Prostate gland (tissue), 2 donors: ENCODE measurements around the gene SLC38A10. TPM values are rescaled to one million over a fixed set of nuclear protein-coding genes. Genes with fewer than 3 reads are reported as not detected.
A peak's percentile ranks its signal among the peaks of the same experiment; 100 is the strongest.

ENCODE experiments used
- DNase-seq: peaks from one replicate; pipeline ENCODE4 v3.0.0-alpha.2; 2019; ENCODE audit warnings: low spot score
- H3K27ac ChIP-seq, 2 donors: fragments of 200-600 bp; sonication (generic); 2 replicates each; pipeline ENCODE4 v1.5.1; 2017 to 2019
- H3K27me3 ChIP-seq: fragments of 200-600 bp; sonication (generic); replicated peaks from 2 replicates; pipeline ENCODE4 v1.5.1; 2019; ENCODE audit not compliant: insufficient read depth
- H3K36me3 ChIP-seq, 2 donors: fragments of 200-600 bp; sonication (generic); 1 replicate in 1 of 2; 2 replicates in 1 of 2; pipeline versions ENCODE4 v1.5.1 to v1.8.1; 2017 to 2019
- H3K4me1 ChIP-seq: fragments of 200-600 bp; sonication (generic); replicated peaks from 2 replicates; pipeline ENCODE4 v1.5.1; 2019
- H3K4me3 ChIP-seq, 2 donors: fragments of 200-600 bp; sonication (generic); 2 replicates each; pipeline ENCODE4 v1.5.1; 2017 to 2019
- H3K9me3 ChIP-seq: fragments of 200-600 bp; sonication (generic); 2 replicates; pipeline ENCODE4 v1.5.1; 2017
- POLR2A ChIP-seq: fragments of 450-650 bp; IDR thresholded peaks from one replicate; pipeline ENCODE4 v1.6.1; 2016; ENCODE audit warnings: antibody characterized with exemption, mild to moderate bottlenecking
- POLR2AphosphoS5 ChIP-seq: sonication (generic); formaldehyde crosslinking; IDR thresholded peaks from one replicate; pipeline ENCODE4 v1.6.1; 2017; ENCODE audit warnings: antibody characterized with exemption
- WGBS: methylation state at CpG from one replicate; pipeline ENCODE4 v1.1.5; 2018; 5-methylcytosine and 5-hydroxymethylcytosine counted together
- intact Hi-C: fragments of 100-400 bp; cut with DNase I; formaldehyde crosslinking; loops from one replicate; pipeline ENCODE4 v1.14.2; 2022
- total RNA-seq, 2 donors: library from RNA; depleted of rRNA; stranded (reverse); fragments of >200 nt; gene quantifications; one replicate each; pipeline ENCODE4 v1.1.0, GENCODE V29; 2016
- TF ChIP-seq, protein P1 (sequence below), 4 experiments: fragments of 200-600 bp in 2 of 4; fragments of 450-650 bp in 2 of 4; sonication (generic) in 2 of 4; IDR thresholded peaks; 1 replicate in 3 of 4; 2 replicates in 1 of 4; pipeline ENCODE4 v1.5.1; 2016 to 2019; ENCODE audit warnings: antibody characterized with exemption in 4 of 4, mild to moderate bottlenecking in 2 of 4, moderate library complexity in 2 of 4

SLC38A10 gene
- total RNA-seq, 2 donors from 2014 or later = 104 to 167 TPM

DNA sequence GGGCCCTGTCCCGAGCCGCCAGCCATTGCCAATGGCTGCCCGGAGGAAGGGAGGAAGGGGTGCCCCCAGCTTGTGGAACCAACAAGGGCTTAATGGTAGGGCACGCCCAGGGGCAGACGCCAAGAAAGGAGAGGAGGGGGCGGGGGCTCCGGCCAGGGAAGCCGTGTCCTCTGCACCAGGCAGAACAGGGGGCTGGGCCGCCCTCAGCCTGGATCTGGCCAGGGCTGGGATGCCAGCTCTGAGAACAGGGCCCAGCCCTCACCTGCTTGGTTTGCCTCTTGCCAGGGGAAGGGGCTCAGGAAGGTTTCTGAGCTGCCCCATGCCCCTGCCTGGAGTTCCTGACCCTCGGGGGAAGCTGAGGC is 35.8 kb upstream of the SLC38A10 start:
- intact Hi-C loops = no loop called here
- no peaks in the 10 kb centered on the region for H3K36me3 ChIP-seq
- no peak overlapping the region for H3K27ac ChIP-seq
- 74% methylated on average over 10 of the region's 10 CpGs for WGBS
- no peak overlapping the region for H3K4me3 ChIP-seq
- no peaks in the 10 kb centered on the region for H3K9me3 ChIP-seq
- H3K27me3 ChIP-seq = no peaks in the 10 kb centered on the region
- no peak for TF ChIP-seq POLR2AphosphoS5
- TF ChIP-seq, protein P1, sequence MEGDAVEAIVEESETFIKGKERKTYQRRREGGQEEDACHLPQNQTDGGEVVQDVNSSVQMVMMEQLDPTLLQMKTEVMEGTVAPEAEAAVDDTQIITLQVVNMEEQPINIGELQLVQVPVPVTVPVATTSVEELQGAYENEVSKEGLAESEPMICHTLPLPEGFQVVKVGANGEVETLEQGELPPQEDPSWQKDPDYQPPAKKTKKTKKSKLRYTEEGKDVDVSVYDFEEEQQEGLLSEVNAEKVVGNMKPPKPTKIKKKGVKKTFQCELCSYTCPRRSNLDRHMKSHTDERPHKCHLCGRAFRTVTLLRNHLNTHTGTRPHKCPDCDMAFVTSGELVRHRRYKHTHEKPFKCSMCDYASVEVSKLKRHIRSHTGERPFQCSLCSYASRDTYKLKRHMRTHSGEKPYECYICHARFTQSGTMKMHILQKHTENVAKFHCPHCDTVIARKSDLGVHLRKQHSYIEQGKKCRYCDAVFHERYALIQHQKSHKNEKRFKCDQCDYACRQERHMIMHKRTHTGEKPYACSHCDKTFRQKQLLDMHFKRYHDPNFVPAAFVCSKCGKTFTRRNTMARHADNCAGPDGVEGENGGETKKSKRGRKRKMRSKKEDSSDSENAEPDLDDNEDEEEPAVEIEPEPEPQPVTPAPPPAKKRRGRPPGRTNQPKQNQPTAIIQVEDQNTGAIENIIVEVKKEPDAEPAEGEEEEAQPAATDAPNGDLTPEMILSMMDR (IDR thresholded peaks at IDR 0.05) = no peak
- TF ChIP-seq POLR2A = no peak
- peaks cover 15% of the 10 kb centered on the region for H3K4me1 ChIP-seq
- DNase-seq = no peak

DNA sequence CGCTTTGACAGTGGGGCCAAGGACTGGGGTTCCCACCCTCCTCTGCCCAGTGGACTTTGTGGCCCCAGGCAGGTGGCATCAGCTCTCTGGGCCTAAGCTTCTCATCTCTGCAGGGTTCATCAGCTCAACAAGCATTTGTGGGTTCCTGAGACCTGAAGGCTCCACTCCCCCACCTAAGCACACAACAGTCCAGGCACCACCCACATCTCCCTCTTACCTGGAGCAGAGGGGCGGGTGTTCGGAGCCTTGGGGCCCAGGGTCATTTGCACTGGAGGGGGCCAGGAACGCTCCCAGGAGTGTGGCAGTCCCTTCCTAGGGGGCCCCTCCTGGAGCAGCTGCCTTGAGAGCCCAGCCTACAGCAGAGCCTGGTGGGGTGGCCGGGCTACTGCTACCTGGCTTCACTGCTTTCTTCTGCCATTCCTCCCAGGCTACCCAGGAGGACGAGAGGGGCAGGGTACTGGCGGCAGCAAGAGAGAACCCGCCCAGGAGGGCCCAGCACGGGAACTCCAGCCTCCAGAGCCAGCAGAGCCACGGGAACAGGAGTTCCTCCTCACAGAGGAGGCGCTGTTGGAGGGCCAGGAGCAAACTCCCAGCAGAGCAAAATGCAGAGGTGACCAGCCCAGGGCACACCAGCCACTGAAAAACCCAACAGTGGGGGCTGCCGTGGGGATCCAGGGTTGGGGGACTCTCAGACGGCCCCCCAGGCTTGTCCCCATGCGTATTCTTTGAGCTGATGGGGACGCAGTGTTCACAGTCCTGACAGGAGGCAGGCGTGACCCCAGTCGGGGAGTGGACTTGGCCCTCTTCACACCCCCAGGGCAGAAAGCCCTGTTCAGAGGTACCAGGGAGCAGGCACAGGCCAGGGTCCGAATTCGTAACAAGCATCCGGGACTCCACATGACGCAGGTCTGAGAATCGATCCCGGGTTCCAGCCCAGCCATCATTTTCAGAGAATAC is 35.1 kb upstream of the SLC38A10 start:
- Histone ChIP-seq H3K9me3 (no peaks in the 10 kb centered on the region), H3K36me3 (no peaks in the 10 kb centered on the region), H3K27me3 (no peaks in the 10 kb centered on the region), H3K4me3 (no peak overlapping the region), H3K27ac (peak overlapping the region; percentile 31 to 60), H3K4me1 (peaks cover 15% of the 10 kb centered on the region)
- no peak for DNase-seq
- intact Hi-C loops = no loop called here
- TF ChIP-seq POLR2AphosphoS5 = no peak
- TF ChIP-seq, protein P1 (IDR thresholded peaks at IDR 0.05) = peak in 1 of 4 experiments; percentile 3
- 66% methylated on average over 23 of the region's 23 CpGs for WGBS

DNA sequence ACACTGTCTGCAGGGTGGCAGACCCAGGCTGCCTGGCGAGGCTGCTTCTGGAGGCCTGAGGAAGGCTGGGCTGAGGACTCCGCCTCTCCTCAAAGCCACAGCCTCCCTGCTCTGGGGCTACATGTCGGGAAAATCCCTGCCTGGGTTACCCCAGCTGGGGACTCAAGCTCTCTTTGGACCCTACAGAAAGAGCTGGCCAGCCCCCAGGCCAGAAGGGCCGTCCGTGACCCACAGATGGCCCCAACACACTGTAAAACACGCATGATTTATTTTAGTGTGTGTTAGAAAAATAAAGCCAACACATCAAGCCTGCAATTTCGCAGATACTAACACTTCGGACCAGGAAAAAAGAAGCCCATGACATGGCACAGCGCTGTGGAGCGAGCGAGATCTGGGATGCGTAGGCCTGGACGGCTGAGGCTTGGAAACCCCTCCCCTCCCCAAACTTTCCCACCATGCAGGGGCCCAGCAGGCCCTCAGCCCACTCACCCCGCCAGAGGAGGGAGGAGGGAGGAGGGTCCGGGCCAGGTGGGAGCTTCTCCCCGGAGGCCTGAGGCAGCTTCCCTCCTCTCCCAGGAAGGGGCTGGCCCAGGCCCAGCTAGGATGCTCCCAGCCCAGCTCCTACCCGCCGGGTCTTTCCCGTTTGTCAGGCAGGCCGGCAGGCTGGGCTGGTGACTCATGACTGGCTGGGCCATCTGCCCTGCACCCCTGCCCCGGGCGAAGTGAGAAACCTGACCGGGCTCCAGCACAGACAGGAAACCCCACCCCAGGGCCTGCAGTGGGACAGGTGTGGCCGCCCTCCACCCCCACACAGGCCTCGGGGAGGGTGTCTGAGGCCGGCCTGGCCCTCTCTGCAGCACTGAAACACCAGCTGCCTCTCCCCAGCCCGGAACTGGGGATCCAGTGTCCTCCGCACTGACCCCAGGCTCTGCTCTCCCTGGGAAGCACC is 34.1 kb upstream of the SLC38A10 start:
- WGBS = 18% methylated on average over 26 of the region's 28 CpGs
- H3K27ac ChIP-seq = peak overlapping the region; percentile 60 to 65
- H3K27me3 ChIP-seq = no peaks in the 10 kb centered on the region
- peak; percentile 96 for TF ChIP-seq POLR2AphosphoS5
- TF ChIP-seq, protein P1 (IDR thresholded peaks at IDR 0.05) = peak in 1 of 4 experiments; percentile 4
- TF ChIP-seq POLR2A = no peak
- H3K4me1 ChIP-seq = peaks cover 15% of the 10 kb centered on the region
- H3K9me3 ChIP-seq = no peaks in the 10 kb centered on the region
- intact Hi-C loops = no loop called here
- no peak overlapping the region for H3K4me3 ChIP-seq
- H3K36me3 ChIP-seq = no peaks in the 10 kb centered on the region
- peak; percentile 94 for DNase-seq

DNA sequence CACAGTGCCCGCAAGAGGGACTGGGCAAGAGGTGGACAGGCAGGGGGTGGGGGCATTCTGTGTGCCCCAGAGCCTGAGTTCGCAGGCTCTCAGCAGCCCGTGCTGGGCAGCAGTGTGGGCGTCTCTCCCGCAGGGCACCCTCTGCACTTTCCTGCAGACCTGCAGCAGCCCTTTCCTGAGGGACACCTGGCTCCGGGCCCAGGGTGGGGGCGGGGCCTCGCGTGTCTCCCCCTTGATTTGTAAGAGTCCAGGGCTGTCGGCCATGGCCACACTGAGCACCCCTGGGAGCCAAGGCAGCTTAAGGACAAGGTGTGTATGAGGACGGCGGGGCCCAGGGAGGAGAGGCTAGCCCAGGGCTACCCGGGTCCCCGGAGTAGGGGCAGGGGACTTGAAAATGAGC is 33.4 kb upstream of the SLC38A10 start:
- intact Hi-C loops = no loop called here
- H3K27ac ChIP-seq = peak overlapping the region; percentile 60 to 65

More for the DNA sequence above, 33.4 kb upstream of the SLC38A10 start:
- Histone ChIP-seq H3K4me3 (no peak overlapping the region), H3K9me3 (no peaks in the 10 kb centered on the region), H3K36me3 (no peaks in the 10 kb centered on the region), H3K4me1 (peaks cover 15% of the 10 kb centered on the region), H3K27me3 (no peaks in the 10 kb centered on the region)
- WGBS = 52% methylated on average over 14 of the region's 14 CpGs
- no peak for TF ChIP-seq POLR2A
- no peak for TF ChIP-seq POLR2AphosphoS5
- TF ChIP-seq, protein P1 (IDR thresholded peaks at IDR 0.05) = no peak
- no peak for DNase-seq
